GM23338 (cell line): Measurements from ENCODE around the gene CHRNA7. TPM values are rescaled to one million over a fixed set of nuclear protein-coding genes. Genes with fewer than 3 reads are reported as not detected.

ENCODE experiments used
- ATAC-seq: fragments of 200-7000 bp; cut with Tn5 transposase; 3 replicates; pipeline ENCODE4 v1.9.1; 2020
- DNase-seq: peaks from one replicate; pipeline ENCODE4 v3.0.0-alpha.2; 2015; ENCODE audit warnings: low spot score
- H2AFZ ChIP-seq: fragments of 200-600 bp; sonication (generic); 2 replicates; pipeline ENCODE4 v1.8.0; 2016; ENCODE audit warnings: antibody characterized with exemption, mild to moderate bottlenecking, moderate library complexity
- H3F3A ChIP-seq: fragments of 200-600 bp; sonication (generic); replicated peaks from 2 replicates; pipeline ENCODE4 v1.8.0; 2017; ENCODE audit warnings: antibody characterized with exemption, mixed run types, low read depth
- H3K27ac ChIP-seq: fragments of 200-600 bp; sonication (generic); 2 replicates; pipeline ENCODE4 v1.6.1; 2016; ENCODE audit warnings: low read depth
- H3K27me3 ChIP-seq: fragments of 200-600 bp; sonication (generic); 2 replicates; pipeline ENCODE4 v1.8.0; 2016; ENCODE audit warnings: mild to moderate bottlenecking, mixed run types, moderate library complexity; ENCODE audit not compliant: insufficient read depth
- H3K36me3 ChIP-seq: fragments of 200-600 bp; sonication (generic); 2 replicates; pipeline ENCODE4 v1.8.0; 2016; ENCODE audit warnings: mild to moderate bottlenecking; ENCODE audit not compliant: insufficient read depth
- H3K4me1 ChIP-seq: fragments of 200-600 bp; sonication (generic); 2 replicates; pipeline ENCODE4 v1.8.0; 2016; ENCODE audit warnings: mild to moderate bottlenecking, moderate library complexity; ENCODE audit not compliant: insufficient read depth
- H3K4me2 ChIP-seq: fragments of 200-600 bp; sonication (generic); 2 replicates; pipeline ENCODE4 v1.7.1; 2017; ENCODE audit warnings: mixed run types
- H3K4me3 ChIP-seq: fragments of 200-600 bp; sonication (generic); 2 replicates; pipeline ENCODE4 v1.6.1; 2016; ENCODE audit warnings: mixed run types
- H3K79me2 ChIP-seq: fragments of 200-600 bp; sonication (generic); replicated peaks from 2 replicates; pipeline ENCODE4 v1.8.0; 2017; ENCODE audit warnings: mild to moderate bottlenecking; ENCODE audit not compliant: insufficient read depth
- H3K9me2 ChIP-seq: fragments of 200-600 bp; sonication (generic); 2 replicates; pipeline ENCODE4 v1.8.0; 2017; ENCODE audit not compliant: insufficient read depth
- H4K20me1 ChIP-seq: fragments of 200-600 bp; sonication (generic); replicated peaks from 2 replicates; pipeline ENCODE4 v1.8.0; 2017; ENCODE audit warnings: mild to moderate bottlenecking; ENCODE audit not compliant: insufficient read depth
- H3K27ac Mint-ChIP-seq: 2 replicates; pipeline ENCODE4 v1.8.0; 2020; ENCODE audit warnings: inconsistent platforms, mild to moderate bottlenecking, moderate library complexity, mixed read lengths
- H3K27me3 Mint-ChIP-seq: 3 replicates; pipeline ENCODE4 v1.8.0; 2022; ENCODE audit warnings: low read depth, mild to moderate bottlenecking, moderate library complexity, mixed read lengths, inconsistent platforms; ENCODE audit not compliant: insufficient read depth, poor library complexity
- H3K36me3 Mint-ChIP-seq: 3 replicates; pipeline ENCODE4 v1.8.0; 2021; ENCODE audit warnings: low read depth, mild to moderate bottlenecking, inconsistent platforms, moderate library complexity, mixed read lengths
- H3K4me1 Mint-ChIP-seq: 3 replicates; pipeline ENCODE4 v1.8.0; 2020; ENCODE audit warnings: mild to moderate bottlenecking, inconsistent platforms, mixed read lengths
- H3K4me3 Mint-ChIP-seq: 3 replicates; pipeline ENCODE4 v1.8.0; 2021; ENCODE audit warnings: moderate library complexity, mild to moderate bottlenecking, inconsistent platforms, mixed read lengths
- H3K9me3 Mint-ChIP-seq: 3 replicates; pipeline ENCODE4 v1.8.0; 2020; ENCODE audit warnings: moderate library complexity, mild to moderate bottlenecking, inconsistent platforms, mixed read lengths
- CREB1 ChIP-seq: fragments of 250-450 bp; sonication (Bioruptor Pico); IDR thresholded peaks from 2 replicates; pipeline ENCODE4 v1.5.0; 2020; ENCODE audit warnings: low read depth, mild to moderate bottlenecking, moderate library complexity
- ETS1 ChIP-seq: IDR thresholded peaks from 2 replicates; pipeline ENCODE4 v1.6.1; 2016; ENCODE audit warnings: antibody characterized with exemption
- EZH2 ChIP-seq: fragments of 200-600 bp; sonication (generic); IDR thresholded peaks from one replicate; pipeline ENCODE4 v1.8.0; 2017; ENCODE audit warnings: antibody characterized with exemption, mild to moderate bottlenecking, low read depth; ENCODE audit not compliant: unreplicated experiment
- EZH2phosphoT487 ChIP-seq: fragments of 200-600 bp; sonication (generic); IDR thresholded peaks from one replicate; pipeline ENCODE4 v1.8.1; 2018; ENCODE audit warnings: antibody characterized with exemption; ENCODE audit not compliant: unreplicated experiment
- JUNB ChIP-seq: IDR thresholded peaks from one replicate; pipeline ENCODE4 v1.6.1; 2016; ENCODE audit warnings: antibody characterized with exemption; ENCODE audit not compliant: unreplicated experiment
- NANOG ChIP-seq: IDR thresholded peaks from 2 replicates; pipeline ENCODE4 v1.6.1; 2016; ENCODE audit warnings: antibody characterized with exemption, borderline replicate concordance
- POLR2AphosphoS5 ChIP-seq: IDR thresholded peaks from 2 replicates; pipeline ENCODE4 v1.6.1; 2016; ENCODE audit warnings: antibody characterized with exemption, low read depth
- REST ChIP-seq: IDR thresholded peaks from one replicate; pipeline ENCODE4 v1.6.1; 2018; ENCODE audit warnings: antibody characterized with exemption; ENCODE audit not compliant: unreplicated experiment
- STAT1 ChIP-seq: IDR thresholded peaks from one replicate; pipeline ENCODE4 v1.6.1; 2016; ENCODE audit warnings: antibody characterized with exemption; ENCODE audit not compliant: unreplicated experiment
- ZNF114 ChIP-seq: fragments of 250-450 bp; sonication (Bioruptor Pico); IDR thresholded peaks from 2 replicates; pipeline ENCODE4 v1.5.0; 2020; ENCODE audit warnings: mild to moderate bottlenecking, moderate library complexity
- ZNF331 ChIP-seq: fragments of 250-450 bp; sonication (Bioruptor Pico); IDR thresholded peaks from 2 replicates; pipeline ENCODE4 v1.5.0; 2020; ENCODE audit warnings: low read depth, mild to moderate bottlenecking, moderate library complexity
- ZNF462 ChIP-seq: fragments of 250-450 bp; sonication (Bioruptor Pico); IDR thresholded peaks from 2 replicates; pipeline ENCODE4 v1.5.0; 2020; ENCODE audit warnings: mild to moderate bottlenecking, moderate library complexity
- polyA plus RNA-seq: library from polyadenylated mRNA; unstranded; fragments of >200 nt; fragmentation: Nextera tagmentation; extraction: Ambion mirVana; gene quantifications from 2 replicates; pipeline ENCODE4 v1.2.1, GENCODE V29; 2016
- total RNA-seq: library from RNA; depleted of rRNA; stranded (reverse); fragments of >200 nt; shearing (Covaris generic); gene quantifications from 2 replicates; pipeline ENCODE4 v1.2.3, GENCODE V29; 2014
- TF ChIP-seq, protein P1 (sequence below), 2 experiments: fragments of 200-600 bp in 1 of 2; sonication (generic) in 1 of 2; conservative IDR thresholded peaks; 2 replicates each; pipeline versions ENCODE4 v1.5.1 to v1.6.1; 2016 to 2017; ENCODE audit warnings: antibody characterized with exemption in 2 of 2, low read depth in 2 of 2, mild to moderate bottlenecking in 2 of 2, moderate library complexity in 1 of 2

Gene CHRNA7
- total and polyA plus RNA-seq, 2 experiments from 2014 or later: 4.6 to 8.2 TPM

DNA sequence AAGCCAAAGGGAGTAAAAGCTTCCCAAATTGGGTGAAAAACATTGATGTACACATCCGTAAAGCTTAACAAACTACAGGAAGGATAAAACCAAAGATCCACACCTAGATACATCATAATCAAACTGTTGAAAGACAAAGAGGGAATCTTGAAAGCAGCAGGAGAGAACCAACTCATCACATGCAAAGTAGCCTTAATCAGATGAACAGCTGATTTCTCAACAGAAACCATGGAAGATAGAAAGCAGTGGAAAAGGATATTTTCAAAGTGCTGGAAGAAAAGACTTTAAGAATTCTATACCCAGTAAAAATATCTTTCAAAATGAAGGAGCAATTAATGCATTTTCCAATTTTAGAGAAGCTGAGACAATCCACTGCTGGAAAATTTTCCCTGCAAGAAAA is 36.8 kb downstream of the CHRNA7 start:
- Histone ChIP-seq H3F3A (no peaks in the 10 kb centered on the region), H4K20me1 (no peaks in the 10 kb centered on the region), H3K79me2 (no peaks in the 10 kb centered on the region), H3K4me1 (no peaks in the 10 kb centered on the region), H3K36me3 (peaks cover 12% of the 10 kb centered on the region; the same call in 1 of the 2 replicates), H3K4me2 (no peak overlapping the region), H3K27ac (no peak overlapping the region), H3K9me2 (peaks cover 11% of the 10 kb centered on the region), H2AFZ (no peak overlapping the region), H3K4me3 (no peak overlapping the region), H3K27me3 (no peaks in the 10 kb centered on the region)
- H3K9me3 Mint-ChIP-seq: peaks cover 66% of the 10 kb centered on the region
- no peaks in the 10 kb centered on the region for H3K4me1 Mint-ChIP-seq
- peaks cover 52% of the 10 kb centered on the region for H3K36me3 Mint-ChIP-seq
- no peak overlapping the region for H3K27ac Mint-ChIP-seq
- no peak for DNase-seq
- no peaks in the 10 kb centered on the region for H3K27me3 Mint-ChIP-seq
- H3K4me3 Mint-ChIP-seq: no peak overlapping the region
- TF ChIP-seq EZH2 (no peak), ZNF462 (CRISPR knock-in tag) (no peak), EZH2phosphoT487 (no peak), POLR2AphosphoS5 (no peak), REST (no peak), ZNF331 (CRISPR knock-in tag) (no peak), JUNB (no peak), ETS1 (no peak), CREB1 (CRISPR knock-in tag) (no peak), STAT1 (no peak), NANOG (no peak), ZNF114 (no peak)
- TF ChIP-seq, protein P1, sequence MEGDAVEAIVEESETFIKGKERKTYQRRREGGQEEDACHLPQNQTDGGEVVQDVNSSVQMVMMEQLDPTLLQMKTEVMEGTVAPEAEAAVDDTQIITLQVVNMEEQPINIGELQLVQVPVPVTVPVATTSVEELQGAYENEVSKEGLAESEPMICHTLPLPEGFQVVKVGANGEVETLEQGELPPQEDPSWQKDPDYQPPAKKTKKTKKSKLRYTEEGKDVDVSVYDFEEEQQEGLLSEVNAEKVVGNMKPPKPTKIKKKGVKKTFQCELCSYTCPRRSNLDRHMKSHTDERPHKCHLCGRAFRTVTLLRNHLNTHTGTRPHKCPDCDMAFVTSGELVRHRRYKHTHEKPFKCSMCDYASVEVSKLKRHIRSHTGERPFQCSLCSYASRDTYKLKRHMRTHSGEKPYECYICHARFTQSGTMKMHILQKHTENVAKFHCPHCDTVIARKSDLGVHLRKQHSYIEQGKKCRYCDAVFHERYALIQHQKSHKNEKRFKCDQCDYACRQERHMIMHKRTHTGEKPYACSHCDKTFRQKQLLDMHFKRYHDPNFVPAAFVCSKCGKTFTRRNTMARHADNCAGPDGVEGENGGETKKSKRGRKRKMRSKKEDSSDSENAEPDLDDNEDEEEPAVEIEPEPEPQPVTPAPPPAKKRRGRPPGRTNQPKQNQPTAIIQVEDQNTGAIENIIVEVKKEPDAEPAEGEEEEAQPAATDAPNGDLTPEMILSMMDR (conservative IDR thresholded peaks at IDR 0.05; ENCODE audit: low read depth in 2 of 2): no peak
- ATAC-seq: no peak
